HG02981 (cell line): Measurements from ENCODE around the gene UBALD1.

Experiments
- ATAC-seq: cut with Tn5 transposase; IDR thresholded peaks from one replicate; pipeline ENCODE4 v1.9.1; 2021; ENCODE audit warnings: mild to moderate bottlenecking, moderate library complexity; ENCODE audit not compliant: unreplicated experiment

Gene UBALD1

GRCh38 chr16:4646773-4647643 lies 32.3 kb upstream of the UBALD1 start:
- ATAC-seq, result no peak

DNA sequence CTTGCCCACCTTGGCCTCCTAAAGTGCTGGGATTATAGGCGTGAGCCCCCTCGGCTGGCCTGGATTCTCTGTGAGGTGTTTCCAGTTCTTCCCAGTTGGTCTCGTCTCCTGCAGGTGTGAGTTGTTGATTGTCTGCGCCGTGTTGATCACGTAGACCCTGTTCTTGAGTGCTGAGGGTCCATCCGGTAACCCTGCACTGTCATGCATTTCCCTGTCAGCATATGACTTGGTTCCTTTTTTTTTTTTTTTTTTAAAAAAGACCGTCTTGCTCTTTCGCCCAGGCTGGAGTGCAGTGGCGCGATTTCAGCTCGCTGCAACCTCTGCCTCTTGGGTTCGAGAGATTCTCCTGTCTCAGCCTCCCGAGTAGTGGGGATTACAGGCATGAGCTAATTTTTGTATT lies 27.2 kb upstream of the UBALD1 start:
- ATAC-seq, result no peak

DNA sequence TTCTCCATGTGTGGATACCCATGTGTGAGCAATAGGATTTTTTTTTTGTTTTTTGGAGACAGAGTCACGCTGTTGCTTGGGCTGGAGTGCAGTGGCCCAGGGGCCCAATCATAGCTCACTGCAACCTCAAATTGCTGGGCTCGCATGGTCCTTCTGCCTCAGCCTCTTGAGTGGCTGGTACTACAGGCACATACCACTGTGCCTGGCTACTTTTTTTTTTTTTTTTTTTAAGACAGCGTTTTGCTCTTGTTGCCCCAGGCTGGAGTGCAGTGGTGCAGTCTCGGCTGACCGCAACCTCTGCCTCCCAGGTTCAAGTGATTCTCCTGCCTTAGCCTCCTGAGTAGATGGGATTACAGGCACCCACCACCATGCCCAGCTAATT lies 26.6 kb upstream of the UBALD1 start:
- ATAC-seq, result no peak

- no peak for ATAC-seq
These were observed 26.1 kb upstream of the UBALD1 start for GRCh38 chr16:4640572-4641305.

- ATAC-seq, result no peak
These were observed 25.3 kb upstream of the UBALD1 start for GRCh38 chr16:4639899-4640509.

- no peak for ATAC-seq
These were observed 22.9 kb upstream of the UBALD1 start for GRCh38 chr16:4637501-4638166.

DNA sequence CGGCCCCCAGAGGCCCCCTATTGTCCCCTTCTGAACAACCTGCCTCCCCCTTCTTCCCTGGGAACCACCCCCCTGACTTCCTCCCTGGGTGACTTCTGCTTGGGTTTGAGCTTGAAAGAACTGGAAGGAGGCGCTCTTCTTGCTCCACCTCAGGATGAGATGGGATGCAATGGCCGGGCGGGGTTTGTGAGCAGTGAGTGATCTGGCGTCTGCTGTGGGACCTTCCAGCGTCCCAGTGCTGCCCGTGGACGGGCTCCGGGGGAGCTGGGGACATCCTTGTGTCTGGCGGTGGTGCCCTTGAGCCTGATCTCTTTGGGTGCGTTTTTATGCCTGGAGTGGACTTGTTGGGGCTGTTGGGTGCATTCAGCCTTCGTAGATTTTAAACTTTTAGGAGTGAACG lies 21.5 kb upstream of the UBALD1 start:
- ATAC-seq, result no peak

GRCh38 chr16:4634768-4635167 lies 20.1 kb upstream of the UBALD1 start:
- no peak for ATAC-seq

- ATAC-seq, result no peak
These were observed 19.4 kb upstream of the UBALD1 start for GRCh38 chr16:4633910-4634635.

DNA sequence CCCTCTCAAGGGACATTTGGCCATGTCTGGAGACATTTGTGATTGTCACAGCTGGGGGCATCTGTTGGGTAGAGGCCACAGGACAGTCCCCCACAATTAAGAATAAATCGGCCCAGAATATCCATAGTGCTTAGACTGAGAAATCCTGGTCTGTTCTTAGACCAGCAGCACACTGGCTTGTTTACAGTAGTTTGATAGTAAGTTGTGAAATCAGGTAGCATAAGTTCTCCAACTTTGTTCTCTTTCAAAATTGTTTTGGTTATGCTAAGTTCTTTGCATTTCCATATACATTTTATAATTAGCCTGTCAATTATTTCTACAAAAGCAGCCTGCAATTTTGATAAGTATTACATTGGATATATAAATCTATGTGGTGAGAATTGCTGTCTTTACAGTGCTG lies 16.8 kb upstream of the UBALD1 start:
- ATAC-seq, result no peak

GRCh38 chr16:4628283-4628682 lies 13.6 kb upstream of the UBALD1 start:
- ATAC-seq, result no peak

DNA sequence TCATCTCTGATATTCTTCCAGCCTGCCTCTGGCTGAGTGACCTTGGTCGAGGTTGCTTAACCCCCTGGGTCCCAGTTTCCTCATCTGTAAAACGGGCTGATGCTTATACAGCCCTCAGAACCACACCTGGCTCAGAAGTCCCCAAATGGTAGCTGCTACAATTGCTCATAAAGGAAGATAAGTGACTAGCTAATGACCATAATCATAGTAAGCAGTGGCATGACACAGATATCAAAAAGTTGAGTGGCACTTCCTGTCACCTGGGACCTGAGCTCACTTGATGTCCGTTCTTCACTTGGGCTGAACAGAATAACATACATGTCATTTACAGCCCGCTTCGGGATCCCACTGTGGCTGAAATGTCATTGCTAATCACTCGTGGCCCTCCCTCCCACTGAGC lies 11.7 kb upstream of the UBALD1 start:
- ATAC-seq, result no peak

- no peak for ATAC-seq
These were observed 11.0 kb upstream of the UBALD1 start for GRCh38 chr16:4625560-4626159.

DNA sequence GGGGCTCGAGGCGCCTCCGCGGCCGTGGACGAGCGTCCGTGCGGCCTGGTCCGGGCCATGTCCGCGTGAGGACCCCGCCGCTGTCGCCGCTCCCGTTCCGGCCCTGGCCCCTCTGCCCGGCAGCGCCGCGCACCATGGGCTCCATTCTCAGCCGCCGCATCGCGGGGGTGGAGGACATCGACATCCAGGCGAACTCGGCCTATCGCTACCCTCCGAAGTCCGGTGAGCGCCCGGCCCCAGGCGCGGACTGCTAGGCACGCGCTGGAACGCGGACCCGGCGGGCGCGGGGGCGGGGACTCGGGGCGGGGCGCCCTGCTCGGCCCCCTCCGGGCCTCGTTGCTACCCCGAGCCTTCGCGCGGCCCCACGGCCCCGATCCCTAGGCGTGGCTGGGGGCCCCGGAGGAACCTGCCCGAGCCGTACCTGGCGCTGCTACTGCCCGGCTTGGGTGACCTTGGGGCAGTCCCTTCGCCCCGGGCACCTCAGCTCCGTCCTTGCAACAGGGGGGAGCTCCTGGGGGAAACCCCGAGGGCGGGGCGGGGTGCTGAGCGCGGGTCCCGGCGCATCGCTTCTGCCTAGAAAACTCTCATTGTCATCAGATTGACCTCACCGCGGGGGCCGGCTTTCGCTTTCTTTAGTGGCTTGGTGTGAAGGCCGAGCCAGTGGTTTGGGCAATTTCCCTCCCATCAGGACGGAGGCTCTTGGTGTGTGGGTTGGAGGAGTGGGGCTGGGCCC lies 10.3 kb upstream of the UBALD1 start:
- ATAC-seq, result peak; percentile 62

GRCh38 chr16:4624015-4624826 lies 9.5 kb upstream of the UBALD1 start, which contains the start of gene MGRN1:
Gene MGRN1 (plus strand): TSS chr16:4624826. CDS start chr16:4624961, 135 bp downstream.
- ATAC-seq, result peak; percentile 70

- ATAC-seq, result no peak
These were observed 8.9 kb upstream of the UBALD1 start for GRCh38 chr16:4623593-4623992.

DNA sequence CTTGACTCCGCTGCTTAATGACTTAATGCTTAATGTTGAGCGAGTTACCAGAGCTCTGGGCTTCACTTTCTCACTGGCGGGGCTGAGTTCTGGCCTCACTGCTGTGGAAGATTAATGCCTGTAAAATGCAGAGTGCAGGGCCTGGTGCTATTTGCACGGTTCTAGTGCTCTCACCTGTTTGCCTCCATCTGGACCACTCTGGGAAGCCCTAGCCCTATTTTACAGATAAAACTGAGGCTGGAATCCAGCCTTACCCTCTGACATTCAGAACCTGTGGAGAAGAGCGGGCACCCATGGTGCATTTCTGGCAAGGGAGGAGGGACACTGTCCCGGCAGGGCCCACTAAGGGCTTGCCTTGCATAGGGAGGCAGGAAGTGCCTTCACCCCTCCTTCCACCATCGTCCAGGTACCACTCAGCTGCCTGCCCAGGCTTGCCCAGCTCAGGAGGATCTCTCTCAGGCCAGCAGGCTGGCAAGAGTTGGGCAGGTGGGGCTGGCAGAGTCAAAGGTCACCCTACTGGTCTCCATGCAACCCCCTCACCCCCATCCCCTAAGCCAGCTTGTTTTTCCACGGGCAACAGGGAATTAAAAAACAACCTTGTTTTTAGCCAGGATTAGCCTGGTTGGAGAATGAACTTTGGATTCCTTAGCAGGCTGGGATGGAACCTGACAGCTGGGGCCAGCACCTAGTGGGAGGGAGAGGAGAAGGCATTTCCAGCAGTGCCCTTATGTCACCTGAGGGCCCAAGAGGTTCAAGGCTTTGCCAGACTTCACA lies 4.1 kb upstream of the UBALD1 start:
- no peak for ATAC-seq

- ATAC-seq, result no peak
These were observed 3.2 kb upstream of the UBALD1 start for GRCh38 chr16:4617880-4618279.
